Measurements from ENCODE around the gene WNT5B.

Gene WNT5B

DNA sequence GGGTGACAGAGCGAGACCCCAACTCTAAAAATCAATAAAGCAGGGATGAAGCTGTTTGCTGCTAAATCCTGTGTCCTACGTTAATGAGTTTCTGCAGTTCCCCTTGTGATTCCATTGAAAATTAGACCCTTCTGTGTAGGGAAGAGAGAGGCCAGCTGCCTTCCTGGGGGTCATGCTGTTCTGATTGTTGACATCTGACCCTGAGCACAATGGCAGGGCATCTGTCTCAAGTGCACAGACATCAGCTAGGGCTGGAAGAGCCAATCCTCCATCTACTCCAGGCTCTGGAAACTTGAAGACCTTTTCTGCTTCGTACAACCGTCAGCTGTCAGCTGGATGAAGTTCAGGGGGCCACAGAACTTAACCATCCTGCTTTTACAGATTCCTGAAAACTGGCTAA lies 44.7 kb upstream of the WNT5B start:
- H3K4me3 ChIP-seq (ENCODE audit: control insufficient read depth, low read depth, low read length), result no peak overlapping the region
- no peak for DNase-seq (ENCODE audit: low read depth)
- TF ChIP-seq, protein P1, sequence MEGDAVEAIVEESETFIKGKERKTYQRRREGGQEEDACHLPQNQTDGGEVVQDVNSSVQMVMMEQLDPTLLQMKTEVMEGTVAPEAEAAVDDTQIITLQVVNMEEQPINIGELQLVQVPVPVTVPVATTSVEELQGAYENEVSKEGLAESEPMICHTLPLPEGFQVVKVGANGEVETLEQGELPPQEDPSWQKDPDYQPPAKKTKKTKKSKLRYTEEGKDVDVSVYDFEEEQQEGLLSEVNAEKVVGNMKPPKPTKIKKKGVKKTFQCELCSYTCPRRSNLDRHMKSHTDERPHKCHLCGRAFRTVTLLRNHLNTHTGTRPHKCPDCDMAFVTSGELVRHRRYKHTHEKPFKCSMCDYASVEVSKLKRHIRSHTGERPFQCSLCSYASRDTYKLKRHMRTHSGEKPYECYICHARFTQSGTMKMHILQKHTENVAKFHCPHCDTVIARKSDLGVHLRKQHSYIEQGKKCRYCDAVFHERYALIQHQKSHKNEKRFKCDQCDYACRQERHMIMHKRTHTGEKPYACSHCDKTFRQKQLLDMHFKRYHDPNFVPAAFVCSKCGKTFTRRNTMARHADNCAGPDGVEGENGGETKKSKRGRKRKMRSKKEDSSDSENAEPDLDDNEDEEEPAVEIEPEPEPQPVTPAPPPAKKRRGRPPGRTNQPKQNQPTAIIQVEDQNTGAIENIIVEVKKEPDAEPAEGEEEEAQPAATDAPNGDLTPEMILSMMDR (IDR thresholded peaks at IDR 0.05; ENCODE audit: control insufficient read depth, insufficient read depth, low read depth, low read length, missing control alignments), result no peak

- no peak overlapping the region for H3K4me3 ChIP-seq (ENCODE audit: control insufficient read depth, low read depth, low read length)
- TF ChIP-seq, protein P1 (IDR thresholded peaks at IDR 0.05; ENCODE audit: control insufficient read depth, insufficient read depth, low read depth, low read length, missing control alignments), result no peak
- no peak for DNase-seq (ENCODE audit: low read depth)
Observed at GRCh38 chr12:1587927-1588574, 41.0 kb upstream of the WNT5B start.

GRCh38 chr12:1588575-1588947 lies 40.5 kb upstream of the WNT5B start:
- TF ChIP-seq, protein P1 (IDR thresholded peaks at IDR 0.05; ENCODE audit: control insufficient read depth, insufficient read depth, low read depth, low read length, missing control alignments), result no peak
- H3K4me3 ChIP-seq (ENCODE audit: control insufficient read depth, low read depth, low read length), result no peak overlapping the region
- no peak for DNase-seq (ENCODE audit: low read depth)

DNA sequence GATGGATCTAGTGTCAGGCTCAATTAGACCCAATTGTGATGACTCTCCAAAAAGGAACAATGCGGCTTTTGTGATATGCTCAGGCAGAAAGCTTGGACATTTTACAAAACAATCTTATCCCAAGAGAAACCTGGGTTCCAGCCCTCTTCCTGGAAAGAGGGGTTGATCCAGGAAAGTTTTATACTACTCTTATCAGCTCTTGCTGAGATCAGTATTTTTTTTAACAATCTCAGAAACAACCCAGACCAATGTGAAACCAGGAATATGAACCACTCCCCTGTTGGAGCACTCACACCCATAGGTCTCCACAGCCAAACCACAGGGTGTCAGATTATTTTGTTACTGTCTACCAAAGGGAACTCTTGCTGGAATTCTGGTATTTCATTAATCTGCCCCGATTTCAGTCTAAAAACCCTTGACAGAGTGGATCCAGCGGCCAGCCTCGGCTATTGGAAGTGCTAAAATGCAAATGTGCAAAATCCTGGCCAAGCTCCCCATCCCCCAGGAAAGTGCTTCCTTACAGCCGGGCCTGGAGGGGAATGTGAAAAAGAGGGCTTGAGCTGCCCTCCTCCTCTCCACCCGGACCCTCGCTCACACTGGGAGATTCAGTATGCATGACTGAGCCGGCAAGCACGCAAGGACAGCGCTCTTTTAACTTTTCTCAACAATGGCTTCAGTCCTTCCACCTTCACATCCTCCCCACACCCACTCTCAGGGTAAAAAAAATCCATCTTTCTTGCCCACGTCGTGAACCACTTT lies 38.6 kb upstream of the WNT5B start:
- no peak for DNase-seq (ENCODE audit: low read depth)
- H3K4me3 ChIP-seq (ENCODE audit: control insufficient read depth, low read depth, low read length), result peak overlapping the region; percentile 33
- TF ChIP-seq, protein P1 (IDR thresholded peaks at IDR 0.05; ENCODE audit: control insufficient read depth, insufficient read depth, low read depth, low read length, missing control alignments), result no peak

- TF ChIP-seq, protein P1 (IDR thresholded peaks at IDR 0.05; ENCODE audit: control insufficient read depth, insufficient read depth, low read depth, low read length, missing control alignments), result no peak
- no peak for DNase-seq (ENCODE audit: low read depth)
- H3K4me3 ChIP-seq (ENCODE audit: control insufficient read depth, low read depth, low read length), result peak overlapping the region; percentile 33
Observed at GRCh38 chr12:1591034-1591433, 38.0 kb upstream of the WNT5B start.

GRCh38 chr12:1591543-1591942 lies 37.5 kb upstream of the WNT5B start:
- no peak for DNase-seq (ENCODE audit: low read depth)
- peak overlapping the region; percentile 40 for H3K4me3 ChIP-seq (ENCODE audit: control insufficient read depth, low read depth, low read length)

More at GRCh38 chr12:1591543-1591942, 37.5 kb upstream of the WNT5B start:
- TF ChIP-seq, protein P1 (IDR thresholded peaks at IDR 0.05; ENCODE audit: control insufficient read depth, insufficient read depth, low read depth, low read length, missing control alignments), result no peak
